K562 (cell line): Measurements from ENCODE around the gene VHLL. TPM values are rescaled to one million over a fixed set of nuclear protein-coding genes. Genes with fewer than 3 reads are reported as not detected.

ENCODE experiments used
- CBFB ChIP-seq: sonication (generic); formaldehyde crosslinking; IDR thresholded peaks from 2 replicates; pipeline ENCODE4 v1.4.0; 2020; ENCODE audit warnings: mild to moderate bottlenecking, missing genetic modification reagents
- CEBPG ChIP-seq, 3 experiments: fragments of 200-800 bp in 1 of 3; sonication (Bioruptor generic) in 1 of 3; sonication (generic) in 1 of 3; formaldehyde crosslinking in 1 of 3; IDR thresholded peaks in 2 of 3; conservative IDR thresholded peaks in 1 of 3; 2 replicates each; pipeline versions ENCODE4 v1.6.1 to v1.8.0; 2016 to 2022; ENCODE audit warnings: missing compliant biosample characterization in 2 of 3, missing genetic modification characterization in 2 of 3, mild to moderate bottlenecking in 1 of 3, missing genetic modification reagents in 1 of 3
- ESRRA ChIP-seq: fragments of 450-650 bp; IDR thresholded peaks from 2 replicates; pipeline ENCODE4 v1.6.1; 2014; ENCODE audit warnings: low read depth, mild to moderate bottlenecking, moderate library complexity, borderline replicate concordance
- FOXK2 ChIP-seq, 2 experiments: fragments of 450-650 bp; IDR thresholded peaks in 1 of 2; conservative IDR thresholded peaks in 1 of 2; 2 replicates each; pipeline ENCODE4 v1.6.1; 2016; ENCODE audit warnings: low read depth in 2 of 2, mild to moderate bottlenecking in 1 of 2
- HDAC1 ChIP-seq, 2 experiments: fragments of 450-650 bp; IDR thresholded peaks; 2 replicates each; pipeline ENCODE4 v1.6.1; 2016 to 2017; ENCODE audit warnings: inconsistent platforms in 1 of 2, mild to moderate bottlenecking in 1 of 2, moderate library complexity in 1 of 2
- HMGN3 ChIP-seq: IDR thresholded peaks from 2 replicates; pipeline ENCODE4 v1.6.1; 2011; ENCODE audit warnings: borderline replicate concordance, low read depth, mild to moderate bottlenecking, mixed read lengths, low read length; ENCODE audit not compliant: insufficient read length; ENCODE audit errors: extremely low read depth
- KDM4B ChIP-seq, 2 experiments: fragments of 450-650 bp in 1 of 2; sonication (generic) in 1 of 2; IDR thresholded peaks; 2 replicates each; pipeline ENCODE4 v1.6.1; 2016 to 2017; ENCODE audit warnings: borderline replicate concordance in 2 of 2, antibody characterized with exemption in 1 of 2, low read depth in 1 of 2, mild to moderate bottlenecking in 1 of 2
- MYC ChIP-seq, 2 experiments: fragments of 250-450 bp in 1 of 2; sonication (Bioruptor Pico) in 1 of 2; IDR thresholded peaks; 2 replicates each; pipeline versions ENCODE4 v1.5.1 to v1.6.1; 2012 to 2021; ENCODE audit warnings: low read depth in 2 of 2, borderline replicate concordance in 1 of 2, improper control_type of control experiment in 1 of 2, low read length in 1 of 2, mild to moderate bottlenecking in 1 of 2, moderate library complexity in 1 of 2
- NR4A1 ChIP-seq, 2 experiments: fragments of 250-450 bp in 1 of 2; fragments of 450-650 bp in 1 of 2; sonication (Bioruptor Pico) in 1 of 2; IDR thresholded peaks; 2 replicates each; pipeline versions ENCODE4 v1.4.0 to v1.6.1; 2016 to 2020; ENCODE audit warnings: mild to moderate bottlenecking in 2 of 2, missing compliant biosample characterization in 1 of 2, missing genetic modification characterization in 1 of 2, moderate library complexity in 1 of 2
- SIRT6 ChIP-seq: IDR thresholded peaks from one replicate; pipeline ENCODE4 v1.6.1; 2012; ENCODE audit warnings: low read depth, mild to moderate bottlenecking, control low read depth, inconsistent platforms, low read length, moderate library complexity
- THRAP3 ChIP-seq: fragments of 450-650 bp; IDR thresholded peaks from 2 replicates; pipeline ENCODE4 v1.6.1; 2016; ENCODE audit warnings: mild to moderate bottlenecking, inconsistent platforms, borderline replicate concordance
- ZNF316 ChIP-seq: fragments of 450-650 bp; IDR thresholded peaks from 2 replicates; pipeline ENCODE4 v1.6.1; 2016
- polyA plus RNA-seq, 8 experiments: library from polyadenylated mRNA; depleted of rRNA in 4 of 8; stranded (reverse) in 5 of 8; unstranded in 3 of 8; fragments of >200 nt; fragmentation: Nextera tagmentation in 2 of 8; fragmentation: Illumina TruSeq in 1 of 8; extraction: Ambion mirVana in 2 of 8; extraction: Trizol in 1 of 8; gene quantifications; 2 replicates each; pipeline versions ENCODE4 v1.2.1 to v1.2.3, GENCODE V29; 2011 to 2014; ENCODE audit warnings: inconsistent platforms in 1 of 8, missing spikeins in 1 of 8
- total RNA-seq, 7 experiments: library from RNA; depleted of rRNA in 6 of 7; stranded (reverse); fragments of >200 nt in 6 of 7; fragmentation: Illumina TruSeq in 2 of 7; extraction: Trizol in 2 of 7; gene quantifications; 2 replicates each; pipeline versions ENCODE4 v1.2.1 to v1.2.3, GENCODE V29; 2011 to 2021; ENCODE audit warnings: low replicate concordance in 1 of 7
- TF ChIP-seq, protein P1 (sequence below), 3 experiments: fragments of 200-800 bp in 1 of 3; sonication (Bioruptor generic) in 1 of 3; sonication (generic) in 1 of 3; formaldehyde crosslinking in 1 of 3; IDR thresholded peaks; 2 replicates each; pipeline versions ENCODE4 v1.6.1 to v1.8.0; 2016 to 2022; ENCODE audit warnings: mild to moderate bottlenecking in 2 of 3, missing compliant biosample characterization in 2 of 3, missing genetic modification characterization in 2 of 3, missing genetic modification reagents in 1 of 3
- TF ChIP-seq, protein P2 (sequence below): fragments of 200-800 bp; sonication (Bioruptor generic); IDR thresholded peaks from 2 replicates; pipeline ENCODE4 v1.6.1; 2017; ENCODE audit warnings: missing genetic modification characterization, missing compliant biosample characterization
- TF ChIP-seq, protein P3 (sequence below), 2 experiments: fragments of 450-650 bp; IDR thresholded peaks; 2 replicates each; pipeline ENCODE4 v1.6.1; 2016; ENCODE audit warnings: mild to moderate bottlenecking in 2 of 2, borderline replicate concordance in 1 of 2, low read depth in 1 of 2, moderate library complexity in 1 of 2

The VHLL gene
- total and polyA plus RNA-seq, 9 of the 15 experiments (the other 6 are each of a cell fraction or from before 2014, with no cell fraction given): not detected

- TF ChIP-seq SIRT6 (no peak), ESRRA (no peak), HMGN3 (no peak), CEBPG (CRISPR knock-in tag; IDR thresholded peaks at IDR 0.05) (no peak), CEBPG (tag; conservative IDR thresholded peaks at IDR 0.05 in 1 of 2, IDR thresholded peaks at IDR 0.05 in 1 of 2) (no peak), CBFB (CRISPR knock-in tag) (no peak), MYC (IDR thresholded peaks at IDR 0.05; ENCODE audit: low read depth, low read length) (no peak), MYC (CRISPR knock-in tag; IDR thresholded peaks at IDR 0.05; ENCODE audit: borderline replicate concordance, low read depth) (peak; percentile 30; the same call in 1 of the 2 replicates), HDAC1 (IDR thresholded peaks at IDR 0.05) (peak in 1 of 2 experiments; percentile 77; a peak in 2 of 4 replicates), KDM4B (IDR thresholded peaks at IDR 0.05; ENCODE audit: borderline replicate concordance in 2 of 2, low read depth in 1 of 2) (no peak), ZNF316 (peak; percentile 21; the same call in 1 of the 2 replicates), THRAP3 (no peak), NR4A1 (CRISPR knock-in tag; IDR thresholded peaks at IDR 0.05) (no peak), NR4A1 (tag; IDR thresholded peaks at IDR 0.05) (no peak), FOXK2 (conservative IDR thresholded peaks at IDR 0.05 in 1 of 2, IDR thresholded peaks at IDR 0.05 in 1 of 2; ENCODE audit: low read depth in 2 of 2) (0 out of 4 replicates have a peak, but pooled peaks of 1 of the 2 experiments have one; percentile 11)
- TF ChIP-seq, protein P1, sequence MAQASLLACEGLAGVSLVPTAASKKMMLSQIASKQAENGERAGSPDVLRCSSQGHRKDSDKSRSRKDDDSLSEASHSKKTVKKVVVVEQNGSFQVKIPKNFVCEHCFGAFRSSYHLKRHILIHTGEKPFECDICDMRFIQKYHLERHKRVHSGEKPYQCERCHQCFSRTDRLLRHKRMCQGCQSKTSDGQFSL (CRISPR knock-in tag; IDR thresholded peaks at IDR 0.05): no peak
- TF ChIP-seq, protein P1 (tag; IDR thresholded peaks at IDR 0.05): no peak
- TF ChIP-seq, protein P2, sequence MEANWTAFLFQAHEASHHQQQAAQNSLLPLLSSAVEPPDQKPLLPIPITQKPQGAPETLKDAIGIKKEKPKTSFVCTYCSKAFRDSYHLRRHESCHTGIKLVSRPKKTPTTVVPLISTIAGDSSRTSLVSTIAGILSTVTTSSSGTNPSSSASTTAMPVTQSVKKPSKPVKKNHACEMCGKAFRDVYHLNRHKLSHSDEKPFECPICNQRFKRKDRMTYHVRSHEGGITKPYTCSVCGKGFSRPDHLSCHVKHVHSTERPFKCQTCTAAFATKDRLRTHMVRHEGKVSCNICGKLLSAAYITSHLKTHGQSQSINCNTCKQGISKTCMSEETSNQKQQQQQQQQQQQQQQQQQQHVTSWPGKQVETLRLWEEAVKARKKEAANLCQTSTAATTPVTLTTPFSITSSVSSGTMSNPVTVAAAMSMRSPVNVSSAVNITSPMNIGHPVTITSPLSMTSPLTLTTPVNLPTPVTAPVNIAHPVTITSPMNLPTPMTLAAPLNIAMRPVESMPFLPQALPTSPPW (CRISPR knock-in tag): peak; percentile 61; the same call in 1 of the 2 replicates
- TF ChIP-seq, protein P3, sequence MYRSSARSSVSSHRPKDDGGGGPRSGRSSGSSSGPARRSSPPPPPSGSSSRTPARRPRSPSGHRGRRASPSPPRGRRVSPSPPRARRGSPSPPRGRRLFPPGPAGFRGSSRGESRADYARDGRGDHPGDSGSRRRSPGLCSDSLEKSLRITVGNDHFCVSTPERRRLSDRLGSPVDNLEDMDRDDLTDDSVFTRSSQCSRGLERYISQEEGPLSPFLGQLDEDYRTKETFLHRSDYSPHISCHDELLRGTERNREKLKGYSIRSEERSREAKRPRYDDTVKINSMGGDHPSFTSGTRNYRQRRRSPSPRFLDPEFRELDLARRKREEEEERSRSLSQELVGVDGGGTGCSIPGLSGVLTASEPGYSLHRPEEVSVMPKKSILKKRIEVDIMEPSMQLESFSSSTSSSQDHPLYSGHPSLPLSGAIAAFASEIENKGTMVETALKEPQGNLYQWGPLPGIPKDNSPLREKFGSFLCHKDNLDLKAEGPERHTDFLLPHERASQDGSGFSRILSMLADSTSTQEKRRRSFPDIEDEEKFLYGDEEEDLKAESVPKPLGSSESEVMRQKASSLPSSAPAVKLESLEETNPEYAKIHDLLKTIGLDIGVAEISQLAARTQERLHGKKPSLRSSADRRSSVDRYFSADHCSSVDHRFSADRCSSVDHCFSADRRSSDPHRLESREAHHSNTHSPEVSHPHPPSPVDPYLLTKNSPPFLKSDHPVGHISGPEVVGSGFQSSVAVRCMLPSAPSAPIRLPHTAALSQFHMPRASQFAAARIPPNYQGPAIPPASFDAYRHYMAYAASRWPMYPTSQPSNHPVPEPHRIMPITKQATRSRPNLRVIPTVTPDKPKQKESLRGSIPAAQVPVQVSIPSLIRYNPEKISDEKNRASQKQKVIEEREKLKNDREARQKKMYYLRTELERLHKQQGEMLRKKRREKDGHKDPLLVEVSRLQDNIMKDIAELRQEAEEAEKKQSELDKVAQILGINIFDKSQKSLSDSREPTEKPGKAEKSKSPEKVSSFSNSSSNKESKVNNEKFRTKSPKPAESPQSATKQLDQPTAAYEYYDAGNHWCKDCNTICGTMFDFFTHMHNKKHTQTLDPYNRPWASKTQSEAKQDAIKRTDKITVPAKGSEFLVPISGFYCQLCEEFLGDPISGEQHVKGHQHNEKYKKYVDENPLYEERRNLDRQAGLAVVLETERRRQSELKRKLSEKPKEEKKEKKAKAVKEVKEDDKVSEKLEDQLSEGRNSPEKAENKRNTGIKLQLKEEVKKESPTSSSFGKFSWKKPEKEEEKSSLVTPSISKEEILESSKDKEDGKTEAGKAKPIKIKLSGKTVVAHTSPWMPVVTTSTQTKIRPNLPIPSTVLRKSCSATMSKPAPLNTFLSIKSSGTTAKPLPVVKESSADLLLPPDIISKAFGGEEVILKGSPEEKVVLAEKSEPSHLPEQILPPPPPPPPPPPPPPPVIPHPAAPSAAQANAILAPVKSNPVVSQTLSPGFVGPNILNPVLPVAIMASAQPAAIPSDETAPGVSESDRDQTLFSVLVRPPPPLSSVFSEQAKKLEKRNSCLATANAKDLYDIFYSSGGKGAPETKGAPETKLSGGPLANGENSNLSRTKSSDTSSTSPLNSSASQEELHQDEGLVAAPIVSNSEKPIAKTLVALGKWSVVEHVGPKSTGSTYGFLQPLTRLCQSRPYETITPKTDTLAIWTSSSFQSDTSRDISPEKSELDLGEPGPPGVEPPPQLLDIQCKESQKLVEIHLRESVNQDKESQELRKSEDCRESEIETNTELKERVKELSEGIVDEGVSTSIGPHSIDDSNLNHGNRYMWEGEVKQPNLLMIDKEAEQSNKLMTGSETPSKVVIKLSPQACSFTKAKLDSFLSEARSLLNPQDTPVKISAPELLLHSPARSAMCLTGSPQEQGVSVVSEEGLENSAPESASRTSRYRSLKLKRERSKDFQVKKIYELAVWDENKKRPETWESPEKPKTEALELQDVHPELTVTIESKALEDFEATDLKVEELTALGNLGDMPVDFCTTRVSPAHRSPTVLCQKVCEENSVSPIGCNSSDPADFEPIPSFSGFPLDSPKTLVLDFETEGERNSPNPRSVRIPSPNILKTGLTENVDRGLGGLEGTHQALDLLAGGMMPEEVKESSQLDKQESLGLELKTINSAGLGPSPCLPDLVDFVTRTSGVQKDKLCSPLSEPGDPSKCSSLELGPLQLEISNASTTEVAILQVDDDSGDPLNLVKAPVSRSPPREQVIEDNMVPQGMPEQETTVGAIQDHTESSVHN (IDR thresholded peaks at IDR 0.05; ENCODE audit: borderline replicate concordance in 1 of 2, low read depth in 1 of 2): no peak
Observed at GRCh38 chr1:156337888-156338179, 38.7 kb upstream of the VHLL start (continued).
